ENCODE measurements around the gene TEC.

TEC gene

DNA sequence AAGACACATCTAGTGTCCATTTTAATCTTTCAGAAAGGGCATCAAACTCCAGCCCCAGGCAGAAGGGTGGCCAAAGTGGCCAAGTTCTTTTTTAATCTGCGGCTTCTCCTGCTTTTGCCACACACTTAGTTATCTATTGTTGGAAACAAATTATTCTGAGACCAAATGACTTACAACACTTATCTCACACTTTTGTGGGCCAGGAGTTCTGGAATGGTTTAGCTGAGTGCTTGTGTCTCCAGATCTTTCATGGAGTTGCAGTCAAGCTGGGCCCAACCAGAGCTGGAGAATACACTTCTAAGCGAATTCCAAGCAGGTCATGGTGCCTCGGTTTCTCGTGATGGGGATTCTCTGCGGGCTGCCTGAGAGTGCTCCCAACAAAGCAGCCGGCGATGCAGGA lies 139.5 kb downstream of the TEC start:
- Histone ChIP-seq H3K79me2 (ENCODE audit: insufficient read depth, low read depth) (no peaks in the 10 kb centered on the region), H3K4me1 (ENCODE audit: low read depth, poor library complexity, severe bottlenecking) (peaks cover 20% of the 10 kb centered on the region), H4K20me1 (ENCODE audit: insufficient read depth) (no peaks in the 10 kb centered on the region), H3K27me3 (ENCODE audit: insufficient read depth, low read depth) (no peaks in the 10 kb centered on the region), H2AFZ (ENCODE audit: low read depth) (no peak overlapping the region), H3K36me3 (ENCODE audit: insufficient read depth) (no peaks in the 10 kb centered on the region), H3K4me3 (IDR thresholded peaks at IDR 0.05; ENCODE audit: insufficient read depth, low read depth, low read length) (no peak overlapping the region), H3K4me2 (no peak overlapping the region), H3K27ac (no peak overlapping the region), H3K9ac (no peak overlapping the region)
- TF ChIP-seq, protein P1, sequence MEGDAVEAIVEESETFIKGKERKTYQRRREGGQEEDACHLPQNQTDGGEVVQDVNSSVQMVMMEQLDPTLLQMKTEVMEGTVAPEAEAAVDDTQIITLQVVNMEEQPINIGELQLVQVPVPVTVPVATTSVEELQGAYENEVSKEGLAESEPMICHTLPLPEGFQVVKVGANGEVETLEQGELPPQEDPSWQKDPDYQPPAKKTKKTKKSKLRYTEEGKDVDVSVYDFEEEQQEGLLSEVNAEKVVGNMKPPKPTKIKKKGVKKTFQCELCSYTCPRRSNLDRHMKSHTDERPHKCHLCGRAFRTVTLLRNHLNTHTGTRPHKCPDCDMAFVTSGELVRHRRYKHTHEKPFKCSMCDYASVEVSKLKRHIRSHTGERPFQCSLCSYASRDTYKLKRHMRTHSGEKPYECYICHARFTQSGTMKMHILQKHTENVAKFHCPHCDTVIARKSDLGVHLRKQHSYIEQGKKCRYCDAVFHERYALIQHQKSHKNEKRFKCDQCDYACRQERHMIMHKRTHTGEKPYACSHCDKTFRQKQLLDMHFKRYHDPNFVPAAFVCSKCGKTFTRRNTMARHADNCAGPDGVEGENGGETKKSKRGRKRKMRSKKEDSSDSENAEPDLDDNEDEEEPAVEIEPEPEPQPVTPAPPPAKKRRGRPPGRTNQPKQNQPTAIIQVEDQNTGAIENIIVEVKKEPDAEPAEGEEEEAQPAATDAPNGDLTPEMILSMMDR (conservative IDR thresholded peaks at IDR 0.05; ENCODE audit: low read depth, low read length): no peak

DNA sequence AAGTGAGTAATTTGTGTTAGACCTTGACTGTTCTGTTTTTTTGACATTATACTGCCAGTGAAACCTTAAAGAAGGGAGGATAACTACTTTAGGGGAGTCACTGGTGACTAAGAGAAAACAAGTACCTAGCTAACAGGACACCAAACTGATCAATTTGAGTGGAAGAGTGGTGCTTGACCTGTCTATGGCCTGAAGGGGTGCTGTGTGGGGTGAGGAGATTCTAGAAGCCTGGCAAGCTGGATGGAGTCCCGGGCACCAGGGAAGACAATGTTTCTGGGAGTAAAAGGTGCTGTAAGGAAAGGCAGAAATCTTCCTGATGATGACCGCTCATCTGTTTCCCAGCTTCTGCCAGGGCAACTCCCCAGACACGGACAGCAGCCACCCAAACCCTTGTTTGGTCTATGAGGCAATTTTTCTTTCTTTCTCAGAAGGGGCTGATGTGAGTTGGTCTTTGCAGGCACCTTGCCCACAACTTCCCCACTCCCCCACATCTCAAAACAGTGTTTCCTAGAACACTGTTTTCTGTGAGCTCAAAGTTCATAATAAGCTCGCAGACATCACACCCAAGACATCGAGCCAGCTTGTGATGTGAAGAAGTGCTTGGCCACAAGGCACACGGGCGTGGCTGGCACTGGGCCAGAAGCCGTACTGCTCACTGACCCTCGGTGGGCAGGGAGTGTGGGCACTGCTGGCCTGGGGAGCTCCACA lies 140.2 kb downstream of the TEC start:
- Histone ChIP-seq H3K36me3 (ENCODE audit: insufficient read depth) (no peaks in the 10 kb centered on the region), H3K4me2 (no peak overlapping the region), H3K9ac (no peak overlapping the region), H3K27me3 (ENCODE audit: insufficient read depth, low read depth) (no peaks in the 10 kb centered on the region), H4K20me1 (ENCODE audit: insufficient read depth) (no peaks in the 10 kb centered on the region), H2AFZ (ENCODE audit: low read depth) (no peak overlapping the region), H3K27ac (no peak overlapping the region), H3K4me1 (ENCODE audit: low read depth, poor library complexity, severe bottlenecking) (peaks cover 20% of the 10 kb centered on the region), H3K4me3 (IDR thresholded peaks at IDR 0.05; ENCODE audit: insufficient read depth, low read depth, low read length) (no peak overlapping the region), H3K79me2 (ENCODE audit: insufficient read depth, low read depth) (no peaks in the 10 kb centered on the region)
- TF ChIP-seq, protein P1 (conservative IDR thresholded peaks at IDR 0.05; ENCODE audit: low read depth, low read length): no peak

DNA sequence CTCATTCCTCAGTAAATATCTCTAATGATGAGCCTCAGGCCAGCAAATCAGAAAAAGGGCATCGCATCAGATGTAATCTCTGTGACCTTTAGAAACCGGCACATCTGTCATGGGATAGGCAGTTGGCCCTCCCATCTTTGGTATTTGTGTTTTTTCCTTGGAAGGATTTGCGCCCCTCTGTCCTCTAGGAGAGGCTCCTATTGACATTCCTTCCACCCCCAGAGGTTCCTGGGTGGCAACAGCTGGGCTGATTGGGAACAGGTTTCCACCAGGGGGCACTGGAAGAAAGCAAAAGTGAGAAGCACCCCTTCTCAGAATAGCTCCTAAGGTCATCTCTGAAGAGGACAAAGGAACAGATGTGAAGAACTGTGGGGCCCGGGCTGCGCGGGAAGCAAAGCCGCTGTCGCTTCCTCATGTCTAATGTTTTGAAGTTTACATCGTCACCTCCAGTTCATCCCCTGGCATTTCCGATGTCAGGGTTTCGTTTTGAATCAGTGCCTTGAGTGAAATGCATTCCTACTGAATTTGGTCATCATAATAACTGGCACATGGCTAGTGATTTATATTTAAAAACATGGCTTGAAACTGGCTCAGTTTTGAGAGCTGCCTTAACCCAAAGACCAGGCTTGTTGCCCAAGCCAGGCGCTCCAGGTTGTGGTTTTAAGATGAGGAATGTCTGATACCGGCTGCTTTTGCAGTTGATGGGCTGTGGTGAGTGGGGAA lies 141.8 kb downstream of the TEC start:
- H4K20me1 ChIP-seq (ENCODE audit: insufficient read depth): no peaks in the 10 kb centered on the region
- no peak overlapping the region for H3K4me3 ChIP-seq (IDR thresholded peaks at IDR 0.05; ENCODE audit: insufficient read depth, low read depth, low read length)
- peak overlapping the region; percentile 75 for H3K4me2 ChIP-seq
- no peaks in the 10 kb centered on the region for H3K36me3 ChIP-seq (ENCODE audit: insufficient read depth)
- H3K27ac ChIP-seq: peak overlapping the region; percentile 45
- H2AFZ ChIP-seq (ENCODE audit: low read depth): peak overlapping the region; percentile 28
- peaks cover 20% of the 10 kb centered on the region for H3K4me1 ChIP-seq (ENCODE audit: low read depth, poor library complexity, severe bottlenecking)
- H3K9ac ChIP-seq: peak overlapping the region; percentile 25; the same call in 1 of the 2 replicates
- no peaks in the 10 kb centered on the region for H3K79me2 ChIP-seq (ENCODE audit: insufficient read depth, low read depth)
- no peaks in the 10 kb centered on the region for H3K27me3 ChIP-seq (ENCODE audit: insufficient read depth, low read depth)
- TF ChIP-seq, protein P1 (conservative IDR thresholded peaks at IDR 0.05; ENCODE audit: low read depth, low read length): peak; percentile 69

DNA sequence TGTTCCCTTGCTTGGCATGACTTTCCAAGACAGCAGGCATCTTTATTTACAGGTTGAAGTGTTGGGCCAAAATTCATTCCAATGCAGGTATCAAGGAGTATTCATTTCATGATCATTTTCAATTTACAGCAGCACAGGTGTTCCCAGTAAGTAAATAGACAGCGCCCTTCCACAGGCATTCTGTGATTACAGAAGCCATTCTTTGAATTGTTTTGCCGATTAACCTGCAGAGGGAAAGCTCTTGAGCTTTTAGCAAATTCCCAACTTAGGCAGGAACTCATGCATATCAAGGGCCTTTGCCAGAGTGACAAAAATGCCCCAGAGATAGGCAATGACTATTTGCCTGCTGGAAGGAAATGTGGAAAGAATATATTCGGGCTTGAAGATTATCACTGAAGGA lies 142.4 kb downstream of the TEC start:
- no peaks in the 10 kb centered on the region for H4K20me1 ChIP-seq (ENCODE audit: insufficient read depth)
- no peaks in the 10 kb centered on the region for H3K27me3 ChIP-seq (ENCODE audit: insufficient read depth, low read depth)
- H3K4me1 ChIP-seq (ENCODE audit: low read depth, poor library complexity, severe bottlenecking): peaks cover 20% of the 10 kb centered on the region
- no peak overlapping the region for H2AFZ ChIP-seq (ENCODE audit: low read depth)
- H3K4me3 ChIP-seq (IDR thresholded peaks at IDR 0.05; ENCODE audit: insufficient read depth, low read depth, low read length): no peak overlapping the region
- no peak overlapping the region for H3K27ac ChIP-seq
- no peaks in the 10 kb centered on the region for H3K36me3 ChIP-seq (ENCODE audit: insufficient read depth)
- TF ChIP-seq, protein P1 (conservative IDR thresholded peaks at IDR 0.05; ENCODE audit: low read depth, low read length): no peak
- H3K9ac ChIP-seq: no peak overlapping the region
- no peaks in the 10 kb centered on the region for H3K79me2 ChIP-seq (ENCODE audit: insufficient read depth, low read depth)
- peak overlapping the region; percentile 75; the same call in 1 of the 2 replicates for H3K4me2 ChIP-seq
